Stimulated activated naive CD4-positive, alpha-beta T cell treated with Interleukin-2 at 50 U/mL for 16 hours (primary cell): ENCODE data around the gene TLN1.

Source experiments
- DNase-seq: peaks from one replicate; lab custom pipeline; 2025; lab: John Stamatoyannopoulos, UW

TLN1 gene

GRCh38 chr9:35684921-35685320 lies 47.1 kb downstream of the TLN1 start:
- no peak for DNase-seq

DNA sequence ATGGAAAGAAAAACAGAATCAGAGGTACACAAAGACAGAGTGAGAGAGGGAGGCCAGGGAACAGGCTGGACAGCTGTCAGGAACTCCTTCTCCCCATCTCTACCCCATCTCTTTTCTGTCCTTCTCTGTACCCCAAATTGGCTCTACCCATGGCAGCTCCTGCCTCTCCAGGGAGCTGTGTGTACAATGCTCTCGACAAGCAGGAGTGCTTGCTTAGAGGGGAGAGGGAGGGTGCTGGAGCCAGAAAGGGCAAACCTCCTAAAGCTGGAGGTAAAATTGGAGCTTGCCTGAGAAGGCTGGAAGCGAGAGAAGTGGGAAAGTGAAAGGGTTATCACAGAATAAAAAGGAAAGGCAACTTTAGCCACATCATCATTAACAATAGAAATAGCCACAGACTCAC lies 48.7 kb downstream of the TLN1 start:
- DNase-seq: no peak

DNA sequence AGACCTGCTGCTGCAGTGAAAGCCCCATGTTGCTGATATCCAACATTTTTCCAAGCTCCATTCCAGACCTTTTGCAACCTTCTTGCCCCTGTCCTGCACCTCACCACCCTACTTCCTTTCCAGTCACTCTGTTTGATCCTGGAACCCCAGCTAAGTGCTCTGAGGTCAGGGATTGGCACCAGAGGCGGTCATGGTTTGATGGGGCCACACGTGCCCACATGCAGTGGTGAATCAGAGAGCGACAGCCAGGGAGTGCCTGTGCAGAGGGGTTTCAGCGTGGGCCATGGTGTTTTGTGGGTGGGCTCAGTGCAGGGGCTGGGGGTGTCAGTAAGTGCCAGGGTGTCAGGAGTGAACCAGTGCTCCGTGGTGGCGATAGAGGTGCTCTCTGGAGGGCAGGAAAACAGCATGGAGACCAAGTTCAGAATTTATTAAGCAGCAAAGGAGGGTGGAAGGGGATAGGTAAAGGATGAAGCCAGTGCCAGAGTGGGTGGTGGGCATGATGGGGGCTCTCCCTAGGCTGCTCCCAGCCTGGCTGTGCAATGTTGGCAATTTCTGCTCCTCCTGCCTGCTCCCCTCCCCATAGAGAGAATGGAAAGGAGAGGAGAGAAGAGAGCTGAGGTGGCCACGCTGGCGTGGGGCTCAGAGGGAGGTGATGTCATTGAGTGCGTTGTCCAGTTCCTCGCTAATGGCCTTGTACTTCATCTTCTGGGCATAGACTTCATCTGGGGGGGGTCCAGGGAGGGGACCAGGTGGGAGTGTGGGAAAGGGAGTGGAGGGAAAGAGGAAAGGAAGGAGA lies 49.3 kb downstream of the TLN1 start:
- DNase-seq: no peak

DNA sequence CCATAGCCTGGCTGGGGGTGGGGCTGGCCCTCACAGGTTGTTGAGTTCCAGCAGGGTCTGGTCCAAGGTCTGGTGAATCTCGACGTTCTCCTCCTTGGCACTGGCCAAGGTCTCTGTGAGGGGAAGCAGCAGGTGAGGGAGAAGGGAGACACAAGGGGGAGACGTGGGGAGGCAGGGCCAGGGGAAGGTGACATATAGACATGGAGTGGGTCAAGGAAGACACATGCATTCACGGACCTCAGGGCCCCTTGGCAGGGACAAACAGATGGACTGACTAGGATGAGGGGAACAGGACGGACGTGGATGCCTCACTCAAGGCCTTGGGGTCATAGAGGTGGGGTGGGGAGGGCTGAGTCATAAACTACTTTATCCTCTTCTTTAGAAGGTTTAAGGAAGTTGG lies 49.9 kb downstream of the TLN1 start:
- DNase-seq: no peak

DNA sequence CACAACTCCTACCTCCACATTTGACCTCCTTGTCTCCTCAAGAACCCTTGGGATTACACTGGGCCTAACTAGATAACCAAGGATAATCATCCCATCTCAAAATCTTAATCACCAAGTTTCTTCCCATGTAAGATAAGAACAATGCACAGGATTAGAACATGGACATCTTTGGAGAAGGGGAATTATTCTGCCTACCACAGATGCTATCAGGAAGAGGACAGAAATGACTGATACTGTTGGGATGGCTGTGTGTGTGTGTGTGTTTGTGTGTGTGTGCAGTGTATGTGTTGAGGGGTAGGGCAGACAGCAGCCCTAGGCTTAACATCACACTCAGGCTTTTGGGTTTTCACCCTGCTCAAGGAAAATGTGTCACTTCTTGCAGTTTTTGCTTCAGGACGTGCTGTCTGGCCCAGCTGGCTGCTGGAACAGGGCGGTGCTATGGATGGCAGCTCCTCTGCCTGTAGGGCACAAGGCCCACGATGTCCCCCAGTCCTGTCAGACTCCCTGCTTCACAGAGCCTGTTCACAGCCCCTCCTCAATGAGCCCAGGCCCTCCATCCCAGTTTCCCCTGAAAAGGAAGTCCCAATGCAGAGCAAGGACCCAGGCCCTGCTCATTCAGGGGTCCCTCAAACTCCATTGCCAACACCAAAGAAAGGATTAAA lies 50.5 kb downstream of the TLN1 start:
- no peak for DNase-seq

DNA sequence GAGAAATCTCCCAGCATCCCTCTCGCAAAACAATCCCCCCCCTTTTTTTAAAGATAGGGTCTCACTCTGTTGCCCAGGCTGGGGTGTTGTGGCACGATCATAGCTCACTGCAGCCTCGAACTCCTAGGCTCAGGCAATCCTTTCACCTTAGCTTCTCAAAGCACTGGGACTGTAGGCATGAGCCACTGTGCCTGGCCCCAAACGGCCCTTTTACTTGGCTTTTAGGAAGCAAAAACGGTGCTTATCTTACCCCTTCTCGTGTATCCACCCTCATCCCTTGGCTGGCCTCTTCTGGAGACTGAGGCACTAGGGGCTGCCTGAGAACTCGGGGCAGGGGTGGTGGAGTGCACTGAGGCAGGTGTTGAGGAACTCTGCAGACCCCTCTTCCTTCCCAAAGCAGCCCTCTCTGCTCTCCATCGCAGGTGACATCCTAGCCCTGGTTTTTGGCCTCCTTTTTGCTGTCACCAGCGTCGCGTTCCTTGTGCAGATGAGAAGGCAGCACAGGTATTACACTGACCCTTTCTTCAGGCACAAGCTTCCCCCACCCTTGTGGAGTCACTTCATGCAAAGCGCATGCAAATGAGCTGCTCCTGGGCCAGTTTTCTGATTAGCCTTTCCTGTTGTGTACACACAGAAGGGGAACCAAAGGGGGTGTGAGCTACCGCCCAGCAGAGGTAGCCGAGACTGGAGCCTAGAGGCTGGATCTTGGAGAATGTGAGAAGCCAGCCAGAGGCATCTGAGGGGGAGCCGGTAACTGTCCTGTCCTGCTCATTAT lies 51.5 kb downstream of the TLN1 start:
- DNase-seq: no peak

GRCh38 chr9:35679766-35680330 lies 52.1 kb downstream of the TLN1 start:
- no peak for DNase-seq

DNA sequence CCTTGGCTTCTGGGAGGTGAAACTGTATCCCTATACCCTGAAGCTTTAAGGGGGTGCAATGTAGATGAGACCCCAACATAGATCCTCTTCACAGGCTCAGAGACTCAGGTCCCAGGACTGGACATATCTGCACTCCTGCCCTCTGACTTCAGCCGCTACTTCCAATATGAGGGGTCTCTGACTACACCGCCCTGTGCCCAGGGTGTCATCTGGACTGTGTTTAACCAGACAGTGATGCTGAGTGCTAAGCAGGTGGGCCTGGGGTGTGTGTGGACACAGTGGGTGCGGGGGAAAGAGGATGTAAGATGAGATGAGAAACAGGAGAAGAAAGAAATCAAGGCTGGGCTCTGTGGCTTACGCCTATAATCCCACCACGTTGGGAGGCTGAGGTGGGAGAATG lies 52.9 kb downstream of the TLN1 start:
- no peak for DNase-seq

DNA sequence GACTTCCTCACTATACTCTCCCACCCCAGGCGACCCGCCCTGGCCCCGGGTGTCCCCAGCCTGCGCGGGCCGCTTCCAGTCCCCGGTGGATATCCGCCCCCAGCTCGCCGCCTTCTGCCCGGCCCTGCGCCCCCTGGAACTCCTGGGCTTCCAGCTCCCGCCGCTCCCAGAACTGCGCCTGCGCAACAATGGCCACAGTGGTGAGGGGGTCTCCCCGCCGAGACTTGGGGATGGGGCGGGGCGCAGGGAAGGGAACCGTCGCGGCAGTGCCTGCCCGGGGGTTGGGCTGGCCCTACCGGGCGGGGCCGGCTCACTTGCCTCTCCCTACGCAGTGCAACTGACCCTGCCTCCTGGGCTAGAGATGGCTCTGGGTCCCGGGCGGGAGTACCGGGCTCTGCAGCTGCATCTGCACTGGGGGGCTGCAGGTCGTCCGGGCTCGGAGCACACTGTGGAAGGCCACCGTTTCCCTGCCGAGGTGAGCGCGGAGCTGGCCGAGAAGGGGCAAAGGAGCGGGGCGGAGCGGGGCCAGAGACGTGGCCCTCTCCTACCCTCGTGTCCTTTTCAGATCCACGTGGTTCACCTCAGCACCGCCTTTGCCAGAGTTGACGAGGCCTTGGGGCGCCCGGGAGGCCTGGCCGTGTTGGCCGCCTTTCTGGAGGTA lies 56.1 kb downstream of the TLN1 start:
- no peak for DNase-seq

DNA sequence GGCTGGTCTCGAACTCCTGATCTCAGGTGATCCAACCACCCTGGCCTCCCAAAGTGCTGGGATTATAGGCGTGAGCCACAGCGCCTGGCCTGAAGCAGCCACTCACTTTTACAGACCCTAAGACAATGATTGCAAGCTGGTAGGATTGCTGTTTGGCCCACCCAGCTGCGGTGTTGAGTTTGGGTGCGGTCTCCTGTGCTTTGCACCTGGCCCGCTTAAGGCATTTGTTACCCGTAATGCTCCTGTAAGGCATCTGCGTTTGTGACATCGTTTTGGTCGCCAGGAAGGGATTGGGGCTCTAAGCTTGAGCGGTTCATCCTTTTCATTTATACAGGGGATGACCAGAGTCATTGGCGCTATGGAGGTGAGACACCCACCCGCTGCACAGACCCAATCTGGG lies 56.8 kb downstream of the TLN1 start:
- DNase-seq: no peak

- no peak for DNase-seq
These were observed 58.0 kb downstream of the TLN1 start for GRCh38 chr9:35674025-35674361.

- DNase-seq: no peak
These were observed 58.6 kb downstream of the TLN1 start, which contains the start of gene CA9 for GRCh38 chr9:35673132-35674024. Gene CA9, plus strand, starts transcription at chr9:35673928. Its CDS starts 32 bp downstream, at chr9:35673960.

DNA sequence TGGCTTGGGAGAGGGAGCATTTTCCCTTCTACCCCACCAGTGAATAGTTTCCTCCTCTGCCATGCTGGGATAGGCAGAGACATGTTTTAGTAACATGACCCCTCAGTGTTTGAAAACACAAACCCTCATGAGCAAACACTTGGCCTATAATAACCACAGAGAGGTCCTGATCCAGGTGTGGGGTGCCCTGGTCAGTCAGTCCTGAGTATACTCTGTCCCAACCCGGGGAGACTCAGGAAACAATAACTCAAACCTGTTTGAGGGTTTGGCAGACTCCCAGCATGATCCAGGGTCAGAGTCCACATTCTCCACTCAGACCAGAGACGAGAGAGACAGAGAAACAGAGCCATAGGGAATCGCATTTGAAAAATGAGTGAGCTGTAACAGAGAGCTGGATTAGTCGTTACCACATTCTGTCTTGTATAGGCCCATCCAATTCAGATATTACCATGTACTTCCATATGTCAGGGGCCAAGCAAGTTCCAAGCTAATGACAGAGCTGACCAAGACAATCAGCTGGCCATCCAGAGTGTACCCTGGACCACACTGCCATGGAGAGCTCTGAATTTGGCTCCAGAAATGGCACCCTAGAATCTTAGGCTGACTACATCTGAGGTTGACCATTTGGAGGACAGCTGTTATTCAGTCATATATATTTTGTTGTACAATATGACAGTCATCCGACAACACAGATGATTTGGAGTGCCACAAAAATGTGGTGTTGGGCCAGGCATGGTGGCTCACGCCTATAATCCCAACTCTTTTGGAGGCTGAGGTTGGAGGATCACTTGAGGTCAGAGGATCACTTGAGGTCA lies 62.5 kb downstream of the TLN1 start:
- no peak for DNase-seq

- DNase-seq: no peak
These were observed 64.1 kb downstream of the TLN1 start for GRCh38 chr9:35667939-35668338.

DNA sequence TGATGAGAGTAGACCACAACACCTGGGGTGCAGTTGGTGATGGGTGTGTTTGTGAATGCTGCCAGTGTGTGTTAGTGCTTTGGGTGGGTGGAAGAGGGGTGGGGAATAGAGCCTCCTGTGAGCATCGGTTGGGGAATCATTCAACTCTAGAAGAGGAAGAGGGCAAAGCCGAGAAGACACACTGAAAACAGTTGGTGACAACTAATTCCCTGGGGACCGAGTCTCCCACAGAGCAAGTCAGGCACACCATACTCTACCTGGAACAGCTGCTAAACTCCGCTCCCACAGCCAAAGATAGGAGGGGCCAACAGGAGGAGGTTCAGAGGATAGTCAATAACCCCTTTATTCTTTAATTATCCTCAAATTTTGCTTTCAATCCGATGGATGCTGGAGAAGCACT lies 65.4 kb downstream of the TLN1 start:
- no peak for DNase-seq

- DNase-seq: no peak
These were observed 66.0 kb downstream of the TLN1 start for GRCh38 chr9:35666045-35666444.

DNA sequence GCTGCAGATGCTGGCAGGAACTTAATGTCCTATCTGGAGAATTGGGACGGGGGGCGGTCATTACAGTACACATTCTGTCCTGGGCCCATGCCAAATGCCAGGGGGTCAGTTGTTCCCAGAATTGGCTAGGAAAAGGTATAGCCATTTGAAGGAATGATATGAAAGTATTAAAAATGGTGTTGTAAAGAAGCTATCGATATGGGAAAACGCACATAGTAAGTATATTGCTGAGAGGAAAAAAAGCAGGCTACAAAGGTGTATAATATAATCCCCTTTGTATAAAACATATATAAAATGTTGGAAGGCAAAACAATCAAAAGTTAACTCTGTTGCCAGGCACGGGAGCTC lies 66.5 kb downstream of the TLN1 start:
- no peak for DNase-seq

DNA sequence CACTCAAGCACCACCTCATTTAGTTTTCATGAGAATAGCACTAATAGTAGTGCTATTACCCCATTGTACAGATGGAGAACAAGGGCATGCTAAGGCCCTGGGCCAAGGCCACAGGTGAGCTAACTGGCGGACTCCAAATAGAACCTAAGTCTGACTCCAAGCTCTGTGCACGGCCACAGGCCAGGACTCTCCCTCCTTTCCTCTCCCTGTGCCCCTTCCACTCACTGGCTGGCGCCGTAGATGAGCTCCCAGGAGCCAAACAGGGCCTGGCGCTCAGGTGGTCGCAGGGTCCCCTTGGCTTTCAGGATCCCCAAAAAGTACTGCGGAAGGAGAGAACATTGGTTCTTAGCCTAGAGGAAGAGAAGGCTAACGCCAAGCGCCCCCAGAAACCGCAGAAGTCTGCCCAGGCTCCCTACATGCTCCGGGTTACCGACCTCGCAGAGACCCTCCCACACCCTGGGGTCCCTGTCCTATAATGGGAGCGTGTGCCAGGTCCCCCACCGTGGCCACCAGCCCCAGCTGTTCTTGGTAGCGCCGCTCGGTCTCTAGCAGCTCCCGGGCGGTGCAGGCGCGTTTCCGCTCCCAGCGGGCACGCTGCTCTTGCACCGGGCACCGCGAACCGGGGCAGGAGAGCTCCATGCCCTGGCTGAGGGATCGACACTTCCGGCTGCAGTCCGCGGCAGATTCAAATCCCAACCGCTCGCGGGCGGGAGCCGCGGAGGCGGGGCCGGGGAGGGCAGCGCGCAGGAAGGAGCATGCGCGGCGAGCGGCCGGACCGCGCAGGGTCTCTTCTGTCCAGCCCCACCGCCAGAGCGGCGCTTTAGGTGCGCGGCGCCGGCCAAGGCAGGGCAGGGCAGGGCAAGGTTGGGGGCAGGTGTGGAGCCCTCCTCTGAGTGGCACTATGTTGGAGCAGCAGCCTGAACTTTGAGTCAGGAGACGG lies 67.2 kb downstream of the TLN1 start, which contains the start of gene ARHGEF39:
TSS of gene ARHGEF39 (minus strand) at position 665 of the 940 bp plus-strand sequence. CDS start at position 639, 26 bp downstream.
- DNase-seq: peak; percentile 65

- no peak for DNase-seq
These were observed 69.6 kb downstream of the TLN1 start for GRCh38 chr9:35662437-35662836.
